ENCODE results near the gene MAP1LC3A. TPM values are rescaled to one million over a fixed set of nuclear protein-coding genes. Genes with fewer than 3 reads are reported as not detected.

Gene MAP1LC3A
- total and polyA plus RNA-seq, 2 donors (not counting 3 experiments of a cell fraction or from before 2014, with no cell fraction given), result 32.1 to 39.8 TPM

DNA sequence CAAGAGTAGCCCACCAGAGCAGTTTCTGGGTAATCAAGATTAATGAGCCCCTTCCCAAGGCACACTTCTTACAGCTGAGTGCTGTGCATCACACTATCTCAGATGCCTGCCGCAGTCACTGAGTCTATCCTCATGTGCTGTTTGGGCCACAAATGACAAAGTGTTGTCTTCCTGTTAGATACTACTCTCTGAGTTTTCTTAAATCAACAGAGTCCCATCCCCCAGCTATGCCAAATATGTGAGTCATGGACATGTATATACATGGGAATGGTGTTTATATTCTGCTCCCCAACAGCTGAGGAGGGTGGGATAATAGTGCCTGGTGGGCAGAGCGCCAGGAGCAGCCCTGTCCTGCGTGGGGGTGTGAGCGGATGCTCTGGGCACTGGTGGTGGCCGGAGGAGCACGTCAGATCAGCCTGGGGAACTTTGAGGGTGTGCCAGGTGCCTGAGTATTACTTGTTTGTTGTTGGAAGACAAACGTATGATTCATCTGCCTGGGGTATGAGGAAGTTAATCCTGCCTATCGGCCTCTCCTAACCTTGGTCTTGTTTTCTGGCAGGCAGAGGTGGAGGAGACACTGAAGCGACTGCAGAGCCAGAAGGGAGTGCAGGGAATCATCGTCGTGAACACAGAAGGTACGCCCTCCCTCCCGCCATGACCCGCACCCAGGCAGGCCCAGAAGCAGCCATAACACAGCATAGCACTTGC lies 32.7 kb upstream of the MAP1LC3A start:
- peak overlapping the region; percentile 20 for H3K9ac ChIP-seq (replicated peaks; ENCODE audit: extremely low read depth, insufficient read depth, low read length)
- H3K27ac ChIP-seq (ENCODE audit: insufficient read depth, low read depth, low read length), result peak overlapping the region; percentile 78
- H3K4me1 ChIP-seq (ENCODE audit: control insufficient read depth, extremely low read depth, insufficient read depth, low read length), result peaks cover 21% of the 10 kb centered on the region
- peaks cover 41% of the 10 kb centered on the region for H3K79me2 ChIP-seq (ENCODE audit: control insufficient read depth, insufficient read depth, low read length)
- dilution Hi-C loops (cut with MboI; ENCODE audit: extremely low pct_ligation_motif_present, low sequenced_read_pairs) (no loop called here), intact Hi-C loops (cut with micrococcal nuclease) (loop anchor here (1.0 to 5.0 kb wide), 2 partner anchors 10 to 334 kb away; partner anchors contain the start of gene DYNLRB1)
- H3K36me3 ChIP-seq (ENCODE audit: control insufficient read depth in 2 of 2, extremely low read depth in 1 of 2, insufficient read depth in 2 of 2, low read length in 2 of 2), result peaks cover 7 to 23% of the 10 kb centered on the region in 2 experiments
- H4K20me1 ChIP-seq (replicated peaks; ENCODE audit: control insufficient read depth, extremely low read depth, insufficient read depth, low read length), result no peaks in the 10 kb centered on the region
- no TSS peak for BruUV-seq (replicated peaks)
- H2AFZ ChIP-seq (ENCODE audit: low read depth, low read length), result no peak overlapping the region
- H3K9me3 ChIP-seq (replicated peaks; ENCODE audit: control insufficient read depth, insufficient read depth, low read length), result no peaks in the 10 kb centered on the region
- peak; percentile 19 for TF ChIP-seq GATA2 (IDR thresholded peaks at IDR 0.05; ENCODE audit: insufficient read depth, insufficient read length, low read depth, low read length)
- peak; percentile 92 for TF ChIP-seq FOS (IDR thresholded peaks at IDR 0.05; ENCODE audit: borderline replicate concordance, insufficient read depth, low read length)
- TF ChIP-seq, protein P1, sequence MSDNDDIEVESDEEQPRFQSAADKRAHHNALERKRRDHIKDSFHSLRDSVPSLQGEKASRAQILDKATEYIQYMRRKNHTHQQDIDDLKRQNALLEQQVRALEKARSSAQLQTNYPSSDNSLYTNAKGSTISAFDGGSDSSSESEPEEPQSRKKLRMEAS (IDR thresholded peaks at IDR 0.05; ENCODE audit: insufficient read depth, insufficient read length), result no peak
- no peak for TF ChIP-seq POLR2A (IDR thresholded peaks at IDR 0.05; ENCODE audit: low read depth, low read length)
- TF ChIP-seq POLR2AphosphoS5 (IDR thresholded peaks at IDR 0.05; ENCODE audit: insufficient read depth, low read depth, low read length), result peak; percentile 93
- TF ChIP-seq, protein P2, sequence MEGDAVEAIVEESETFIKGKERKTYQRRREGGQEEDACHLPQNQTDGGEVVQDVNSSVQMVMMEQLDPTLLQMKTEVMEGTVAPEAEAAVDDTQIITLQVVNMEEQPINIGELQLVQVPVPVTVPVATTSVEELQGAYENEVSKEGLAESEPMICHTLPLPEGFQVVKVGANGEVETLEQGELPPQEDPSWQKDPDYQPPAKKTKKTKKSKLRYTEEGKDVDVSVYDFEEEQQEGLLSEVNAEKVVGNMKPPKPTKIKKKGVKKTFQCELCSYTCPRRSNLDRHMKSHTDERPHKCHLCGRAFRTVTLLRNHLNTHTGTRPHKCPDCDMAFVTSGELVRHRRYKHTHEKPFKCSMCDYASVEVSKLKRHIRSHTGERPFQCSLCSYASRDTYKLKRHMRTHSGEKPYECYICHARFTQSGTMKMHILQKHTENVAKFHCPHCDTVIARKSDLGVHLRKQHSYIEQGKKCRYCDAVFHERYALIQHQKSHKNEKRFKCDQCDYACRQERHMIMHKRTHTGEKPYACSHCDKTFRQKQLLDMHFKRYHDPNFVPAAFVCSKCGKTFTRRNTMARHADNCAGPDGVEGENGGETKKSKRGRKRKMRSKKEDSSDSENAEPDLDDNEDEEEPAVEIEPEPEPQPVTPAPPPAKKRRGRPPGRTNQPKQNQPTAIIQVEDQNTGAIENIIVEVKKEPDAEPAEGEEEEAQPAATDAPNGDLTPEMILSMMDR (IDR thresholded peaks at IDR 0.05; ENCODE audit: extremely low read depth in 1 of 2, insufficient read depth in 1 of 2, low read depth in 1 of 2, low read length in 2 of 2), result no peak
- peak; percentile 74 for TF ChIP-seq JUN (IDR thresholded peaks at IDR 0.05; ENCODE audit: borderline replicate concordance, insufficient read depth, insufficient read length, low read depth)
- TF ChIP-seq MYC (IDR thresholded peaks at IDR 0.05; ENCODE audit: low read depth, low read length), result no peak
- TF ChIP-seq EZH2 (IDR thresholded peaks at IDR 0.05; ENCODE audit: borderline replicate concordance, low read depth, low read length, severe bottlenecking), result no peak
- peak overlapping the region; percentile 29 for H3K4me2 ChIP-seq (ENCODE audit: insufficient read depth, low read length)
- ChIA-PET POLR2A (interaction anchor here (1.2 kb wide), 1 partner anchor 10 kb away, joined by 7 read pairs; the partner anchor contains the start of gene DYNLRB1), CTCF (interaction anchor here (1.2 to 5.8 kb wide), 5 partner anchors 10 to 335 kb away, joined by 3 to 107 read pairs (median 4); partner anchors contain the start of gene DYNLRB1)
- H3K27me3 ChIP-seq (ENCODE audit: control insufficient read depth in 2 of 2, insufficient read depth in 2 of 2, low read length in 2 of 2), result no peaks in the 10 kb centered on the region
- DNase-seq (ENCODE audit: low read depth, low spot score), result peak; percentile 99
- peak; percentile 92 for FAIRE-seq
- no peaks in the 10 kb centered on the region for H3K9me1 ChIP-seq (replicated peaks; ENCODE audit: control insufficient read depth, extremely low read depth, insufficient read depth, low read length)
- no peak overlapping the region for H3K4me3 ChIP-seq (replicated peaks in 1 of 3; ENCODE audit: insufficient read depth in 1 of 3, low read depth in 1 of 3, low read length in 3 of 3)

All from endothelial cell of umbilical vein (primary cell).